ENCODE measurements around the gene RYR2. TPM values are rescaled to one million over a fixed set of nuclear protein-coding genes. Genes with fewer than 3 reads are reported as not detected.

The RYR2 gene
- total and polyA plus RNA-seq, 2 of the 8 experiments (the other 6 are each of a cell fraction or from before 2014, with no cell fraction given): 1.3 to 4.4 TPM

DNA sequence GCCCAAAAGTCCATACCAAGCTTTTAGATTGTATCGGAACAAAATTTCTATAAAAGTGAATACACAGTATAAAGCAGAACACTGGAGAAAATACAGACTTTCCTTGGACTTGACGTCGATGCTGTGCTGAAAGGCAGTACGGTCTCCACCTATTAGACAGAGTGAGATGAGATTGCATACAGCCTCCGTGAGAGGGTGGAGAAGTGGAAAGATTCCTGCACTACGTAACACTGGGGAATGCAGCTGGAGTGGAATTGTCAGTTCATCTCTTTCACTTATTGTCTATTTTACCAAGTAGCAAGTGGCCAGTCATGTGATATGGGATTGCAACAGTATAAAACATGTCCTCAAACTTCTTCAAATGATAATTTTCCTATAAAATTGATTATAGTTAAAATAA, 639.2 kb downstream of the RYR2 start:
- POLR2A ChIA-PET (ENCODE audit: partially characterized antibody): no interaction called here
- H3K4ac ChIP-seq (replicated peaks; ENCODE audit: insufficient read length, low read depth, low read length): no peak overlapping the region
- DNase-seq (ENCODE audit: low read depth in 1 of 2, low spot score in 2 of 2): no peak
- no peak for FAIRE-seq
- WGBS, 2 experiments (ENCODE audit: extremely low coverage in 1 of 2, insufficient coverage in 1 of 2, insufficient read length in 1 of 2, insufficient replicate concordance in 2 of 2, low coverage in 1 of 2, low lambda C conversion rate in 2 of 2, missing lambda C conversion rate in 1 of 2): 89% methylated on average over 6 of the region's 6 CpGs; no CpG with 5 or more reads in 1 of the 2 experiments
- H4K5ac ChIP-seq (ENCODE audit: insufficient read length, low read depth, low read length): no peak overlapping the region
- H2BK120ac ChIP-seq (replicated peaks; ENCODE audit: low read depth, low read length): no peak overlapping the region
- no peak overlapping the region for H3K18ac ChIP-seq (ENCODE audit: extremely low read depth, low read length)
- H2BK15ac ChIP-seq (ENCODE audit: low read length): no peak overlapping the region
- no peak overlapping the region for H3K56ac ChIP-seq (replicated peaks; ENCODE audit: insufficient read length, low read depth, low read length)
- no peaks in the 10 kb centered on the region for H3K79me1 ChIP-seq (ENCODE audit: low read depth, low read length)
- no peak overlapping the region for H3K4me3 ChIP-seq (ENCODE audit: extremely low read depth in 1 of 4, insufficient read depth in 2 of 4, low read depth in 3 of 4, low read length in 4 of 4)
- H4K91ac ChIP-seq (replicated peaks; ENCODE audit: insufficient read length, low read length): no peak overlapping the region
- no peak overlapping the region for H4K8ac ChIP-seq (ENCODE audit: extremely low read depth, insufficient read depth, low read length)
- TF ChIP-seq TAF7 (optimal IDR thresholded peaks at IDR 0.05; ENCODE audit: borderline replicate concordance, low read depth, low read length) (no peak), SP4 (IDR thresholded peaks at IDR 0.05; ENCODE audit: low read length) (no peak), SAP30 (IDR thresholded peaks at IDR 0.05; ENCODE audit: insufficient read depth, insufficient replicate concordance, low read length) (no peak), NANOG (IDR thresholded peaks at IDR 0.05; ENCODE audit: insufficient read depth, low read depth, low read length, poor library complexity, severe bottlenecking) (no peak), EZH2 (IDR thresholded peaks at IDR 0.05; ENCODE audit: low read depth, low read length, severe bottlenecking) (no peak), RNF2 (IDR thresholded peaks at IDR 0.05; ENCODE audit: borderline replicate concordance, low read depth, low read length, missing control alignments, poor library complexity, severe bottlenecking) (no peak), NRF1 (IDR thresholded peaks at IDR 0.05; ENCODE audit: low read depth, low read length) (no peak), ASH2L (IDR thresholded peaks at IDR 0.05; ENCODE audit: low read length) (no peak), CTBP2 (IDR thresholded peaks at IDR 0.05; ENCODE audit: borderline replicate concordance, insufficient read depth, insufficient read length, low read length) (no peak), SIRT6 (IDR thresholded peaks at IDR 0.05; ENCODE audit: low read length) (no peak), GABPA (IDR thresholded peaks at IDR 0.05; ENCODE audit: borderline replicate concordance, insufficient read depth, low read length) (no peak)
- TF ChIP-seq, protein P1, sequence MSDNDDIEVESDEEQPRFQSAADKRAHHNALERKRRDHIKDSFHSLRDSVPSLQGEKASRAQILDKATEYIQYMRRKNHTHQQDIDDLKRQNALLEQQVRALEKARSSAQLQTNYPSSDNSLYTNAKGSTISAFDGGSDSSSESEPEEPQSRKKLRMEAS (IDR thresholded peaks at IDR 0.05): no peak
- H3K9ac ChIP-seq (replicated peaks in 1 of 4; ENCODE audit: extremely low read depth in 1 of 4, low read depth in 3 of 4, low read length in 3 of 4): no peak overlapping the region
- H3K14ac ChIP-seq (ENCODE audit: insufficient read length): no peak overlapping the region
- no peak overlapping the region for H2AFZ ChIP-seq (ENCODE audit: low read length)
- no peaks in the 10 kb centered on the region for H3K27me3 ChIP-seq (replicated peaks in 1 of 4; ENCODE audit: control insufficient read depth in 3 of 4, extremely low read depth in 1 of 4, insufficient read depth in 3 of 4, low read length in 3 of 4)
- no peaks in the 10 kb centered on the region for H3K23me2 ChIP-seq (ENCODE audit: low read depth, low read length)
- H2BK20ac ChIP-seq (ENCODE audit: low read length): no peak overlapping the region
- no peak overlapping the region for H2BK12ac ChIP-seq (ENCODE audit: low read depth, low read length)
- no peak overlapping the region for H2AK5ac ChIP-seq (ENCODE audit: low read depth, low read length)
- CTCF ChIA-PET (ENCODE audit: partially characterized antibody): interaction anchor here (0.6 to 1.0 kb wide), 2 partner anchors 8 to 927 kb away, joined by 3 read pairs; no protein-coding TSS in a partner anchor
- no peaks in the 10 kb centered on the region for H3K9me3 ChIP-seq (ENCODE audit: insufficient read depth in 2 of 2, low read depth in 1 of 2, low read length in 1 of 2)
- no peak overlapping the region for H3K23ac ChIP-seq (ENCODE audit: insufficient read length)
- H3K27ac ChIP-seq (ENCODE audit: low read depth, low read length): no peak overlapping the region
- peaks cover 0 to 4% (median 0%) of the 10 kb centered on the region in 4 experiments; a peak in 1 of 7 replicates for H3K4me1 ChIP-seq (replicated peaks in 1 of 4; ENCODE audit: control insufficient read depth in 3 of 4, insufficient read depth in 4 of 4, low read length in 3 of 4)
- no peaks in the 10 kb centered on the region for H3K79me2 ChIP-seq (ENCODE audit: control insufficient read depth in 1 of 2, insufficient read depth in 2 of 2, low read length in 2 of 2)
- H3K36me3 ChIP-seq (ENCODE audit: control insufficient read depth in 2 of 4, insufficient read depth in 4 of 4, low read length in 3 of 4): no peaks in the 10 kb centered on the region
- H4K20me1 ChIP-seq (replicated peaks in 1 of 2; ENCODE audit: control insufficient read depth in 1 of 2, insufficient read depth in 2 of 2, low read length in 2 of 2): no peaks in the 10 kb centered on the region
- no peak overlapping the region for H2BK5ac ChIP-seq (ENCODE audit: low read depth, low read length)
- H3K4me2 ChIP-seq (ENCODE audit: insufficient read depth in 1 of 2, low read depth in 2 of 2, low read length in 2 of 2): no peak overlapping the region
